HepG2 (cell line): ENCODE results near the gene TMX2. TPM values are rescaled to one million over a fixed set of nuclear protein-coding genes. Genes with fewer than 3 reads are reported as not detected.
A peak's percentile ranks its signal among the peaks of the same experiment; 100 is the strongest.

Experiments used
- CENPX ChIP-seq: sonication (generic); formaldehyde crosslinking; IDR thresholded peaks from 2 replicates; pipeline ENCODE4 v1.9.0; 2021; ENCODE audit warnings: mild to moderate bottlenecking, missing genetic modification reagents, moderate library complexity
- FIP1L1 ChIP-seq: fragments of 200-400 bp; formaldehyde crosslinking; IDR thresholded peaks from 2 replicates; pipeline ENCODE4 v1.6.1; 2018; ENCODE audit warnings: low read depth, mild to moderate bottlenecking, low read length, moderate library complexity, borderline replicate concordance; ENCODE audit not compliant: insufficient read depth
- FOSL2 ChIP-seq: sonication (generic); formaldehyde crosslinking; IDR thresholded peaks from 2 replicates; pipeline ENCODE4 v1.4.0; 2020; ENCODE audit warnings: missing genetic modification reagents
- HMG20B ChIP-seq: conservative IDR thresholded peaks from 2 replicates; pipeline ENCODE4 v1.6.1; 2016; ENCODE audit warnings: missing genetic modification reagents, missing compliant biosample characterization
- HOXA3 ChIP-seq: sonication (generic); formaldehyde crosslinking; IDR thresholded peaks from 2 replicates; pipeline ENCODE4 v1.5.0; 2020; ENCODE audit warnings: missing genetic modification reagents
- JUNB ChIP-seq: sonication (generic); formaldehyde crosslinking; IDR thresholded peaks from 2 replicates; pipeline ENCODE4 v1.8.0; 2022; ENCODE audit warnings: missing genetic modification reagents, mild to moderate bottlenecking, borderline replicate concordance
- KDM4B ChIP-seq: sonication (generic); formaldehyde crosslinking; IDR thresholded peaks from 2 replicates; pipeline ENCODE4 v1.4.0; 2020; ENCODE audit warnings: missing genetic modification reagents
- KMT2A ChIP-seq: sonication (generic); formaldehyde crosslinking; IDR thresholded peaks from 2 replicates; pipeline ENCODE4 v1.4.0; 2020; ENCODE audit warnings: missing genetic modification reagents
- PAX8 ChIP-seq: sonication (generic); formaldehyde crosslinking; IDR thresholded peaks from 2 replicates; pipeline ENCODE4 v1.8.0; 2022; ENCODE audit warnings: mild to moderate bottlenecking, missing genetic modification reagents, borderline replicate concordance
- SNRNP70 ChIP-seq: fragments of 200-400 bp; formaldehyde crosslinking; IDR thresholded peaks from 2 replicates; pipeline ENCODE4 v1.6.1; 2017; ENCODE audit warnings: mild to moderate bottlenecking, low read depth, low read length, moderate library complexity
- SPEN ChIP-seq: sonication (generic); formaldehyde crosslinking; IDR thresholded peaks from 2 replicates; pipeline ENCODE4 v1.5.1; 2020; ENCODE audit warnings: low read depth, mild to moderate bottlenecking, missing genetic modification reagents
- TBX2 ChIP-seq: sonication (generic); formaldehyde crosslinking; IDR thresholded peaks from 2 replicates; pipeline ENCODE4 v1.5.0; 2020; ENCODE audit warnings: missing genetic modification reagents, mild to moderate bottlenecking, borderline replicate concordance
- ZNF143 ChIP-seq: sonication (generic); formaldehyde crosslinking; IDR thresholded peaks from 2 replicates; pipeline ENCODE4 v1.4.0; 2020; ENCODE audit warnings: missing genetic modification reagents
- ZNF841 ChIP-seq: sonication (generic); formaldehyde crosslinking; IDR thresholded peaks from 2 replicates; pipeline ENCODE4 v1.8.1; 2023; ENCODE audit warnings: missing genetic modification reagents, borderline replicate concordance
- polyA plus RNA-seq, 8 experiments: library from polyadenylated mRNA; depleted of rRNA in 3 of 8; stranded (reverse) in 7 of 8; unstranded in 1 of 8; fragments of >200 nt; fragmentation: Illumina TruSeq in 4 of 8; extraction: Trizol in 4 of 8; gene quantifications; 2 replicates each; pipeline versions ENCODE4 v1.2.1 to v1.2.3, GENCODE V29; 2011 to 2016; ENCODE audit warnings: low read depth in 4 of 8, missing spikeins in 1 of 8, mixed read lengths in 1 of 8; ENCODE audit not compliant: insufficient read depth in 1 of 8
- total RNA-seq, 5 experiments: library from RNA; depleted of rRNA; stranded (reverse); fragments of >200 nt; fragmentation: Illumina TruSeq; extraction: Trizol; gene quantifications; 2 replicates each; pipeline ENCODE4 v1.2.3, GENCODE V29; 2016; ENCODE audit warnings: low read depth in 1 of 5
- TF ChIP-seq, protein P1 (sequence below): IDR thresholded peaks from 2 replicates; pipeline ENCODE4 v1.6.1; 2016; ENCODE audit warnings: missing biosample characterization, missing genetic modification reagents, low read depth
- TF ChIP-seq, protein P2 (sequence below): sonication (generic); formaldehyde crosslinking; conservative IDR thresholded peaks from 2 replicates; pipeline ENCODE4 v1.4.0; 2020; ENCODE audit warnings: missing genetic modification reagents
- TF ChIP-seq, protein P3 (sequence below): sonication (generic); formaldehyde crosslinking; IDR thresholded peaks from 2 replicates; pipeline ENCODE4 v1.5.1; 2020; ENCODE audit warnings: mild to moderate bottlenecking, missing genetic modification reagents, borderline replicate concordance
- TF ChIP-seq, protein P4 (sequence below): sonication (generic); formaldehyde crosslinking; IDR thresholded peaks from 2 replicates; pipeline ENCODE4 v1.8.1; 2023; ENCODE audit warnings: mild to moderate bottlenecking, inconsistent platforms, moderate library complexity, missing genetic modification reagents, borderline replicate concordance
- TF ChIP-seq, protein P5 (sequence below): sonication (generic); formaldehyde crosslinking; IDR thresholded peaks from 2 replicates; pipeline ENCODE4 v1.8.1; 2023; ENCODE audit warnings: mild to moderate bottlenecking, missing genetic modification reagents
- TF ChIP-seq, protein P6 (sequence below): fragments of 450-650 bp; IDR thresholded peaks from 2 replicates; pipeline ENCODE4 v1.6.1; 2017

Gene TMX2
- total and polyA plus RNA-seq, 2 of the 13 experiments (the other 11 are each of a cell fraction or from before 2014, with no cell fraction given): 84.5 to 129 TPM

DNA sequence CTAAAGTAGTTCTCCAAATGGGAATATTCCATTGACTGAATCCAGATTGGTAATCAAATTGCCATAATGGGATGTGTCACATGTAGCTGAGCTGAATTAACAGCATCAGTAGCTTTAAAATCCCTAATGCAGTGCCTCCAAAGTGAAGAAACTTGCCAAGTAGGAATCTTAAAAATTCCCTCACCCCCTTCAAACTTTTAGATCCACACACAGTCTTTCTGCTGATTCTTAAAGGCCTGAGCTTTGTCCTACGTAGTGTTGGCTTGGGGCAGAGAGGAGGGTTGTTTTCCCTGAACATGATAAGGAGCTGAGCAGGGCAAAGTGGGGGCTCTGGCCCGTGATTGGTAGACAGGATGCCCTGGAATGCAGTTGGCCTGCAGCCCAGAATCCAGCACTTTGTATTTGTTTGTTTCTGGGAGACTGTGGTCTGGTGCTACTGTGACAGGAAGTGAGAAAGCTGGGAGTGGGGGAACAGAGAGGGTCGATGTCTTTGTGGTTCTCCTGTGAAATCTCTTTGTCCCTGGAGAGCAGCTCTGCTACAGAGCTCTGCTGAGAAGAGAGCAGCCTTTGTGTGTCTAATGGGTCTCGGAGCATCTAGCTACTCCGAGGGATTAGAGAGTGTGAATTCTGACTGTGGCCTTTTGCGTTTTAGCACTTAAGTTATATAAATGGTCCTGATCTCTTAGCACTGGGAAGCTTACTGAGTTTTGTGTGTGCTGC lies 66.1 kb downstream of the TMX2 start (continued):
- no peak for TF ChIP-seq SNRNP70
- peak; percentile 55; the same call in 1 of the 2 replicates for TF ChIP-seq KDM4B (CRISPR knock-in tag)
- TF ChIP-seq KMT2A (CRISPR knock-in tag): 0 out of 2 replicates have a peak, but pooled peaks have one; percentile 28
- peak; percentile 57; the same call in 1 of the 2 replicates for TF ChIP-seq SPEN (CRISPR knock-in tag)
- TF ChIP-seq, protein P1, sequence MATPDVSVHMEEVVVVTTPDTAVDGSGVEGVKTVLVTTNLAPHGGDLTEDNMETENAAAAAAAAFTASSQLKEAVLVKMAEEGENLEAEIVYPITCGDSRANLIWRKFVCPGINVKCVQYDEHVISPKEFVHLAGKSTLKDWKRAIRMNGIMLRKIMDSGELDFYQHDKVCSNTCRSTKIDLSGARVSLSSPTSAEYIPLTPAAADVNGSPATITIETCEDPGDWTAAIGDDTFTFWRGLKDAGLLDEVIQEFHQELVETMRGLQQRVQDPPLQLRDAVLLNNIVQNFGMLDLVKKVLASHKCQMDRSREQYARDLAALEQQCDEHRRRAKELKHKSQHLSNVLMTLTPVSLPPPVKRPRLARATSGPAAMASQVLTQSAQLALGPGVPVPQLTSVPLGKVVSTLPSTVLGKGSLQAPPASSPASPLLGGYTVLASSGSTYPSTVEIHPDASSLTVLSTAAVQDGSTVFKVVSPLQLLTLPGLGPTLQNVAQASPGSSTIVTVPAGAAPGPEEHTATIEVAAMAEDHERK (CRISPR knock-in tag): no peak
- peak; percentile 49; the same call in 1 of the 2 replicates for TF ChIP-seq HOXA3 (CRISPR knock-in tag)
- TF ChIP-seq JUNB (CRISPR knock-in tag): no peak
- no peak for TF ChIP-seq ZNF841 (CRISPR knock-in tag)
- TF ChIP-seq, protein P2, sequence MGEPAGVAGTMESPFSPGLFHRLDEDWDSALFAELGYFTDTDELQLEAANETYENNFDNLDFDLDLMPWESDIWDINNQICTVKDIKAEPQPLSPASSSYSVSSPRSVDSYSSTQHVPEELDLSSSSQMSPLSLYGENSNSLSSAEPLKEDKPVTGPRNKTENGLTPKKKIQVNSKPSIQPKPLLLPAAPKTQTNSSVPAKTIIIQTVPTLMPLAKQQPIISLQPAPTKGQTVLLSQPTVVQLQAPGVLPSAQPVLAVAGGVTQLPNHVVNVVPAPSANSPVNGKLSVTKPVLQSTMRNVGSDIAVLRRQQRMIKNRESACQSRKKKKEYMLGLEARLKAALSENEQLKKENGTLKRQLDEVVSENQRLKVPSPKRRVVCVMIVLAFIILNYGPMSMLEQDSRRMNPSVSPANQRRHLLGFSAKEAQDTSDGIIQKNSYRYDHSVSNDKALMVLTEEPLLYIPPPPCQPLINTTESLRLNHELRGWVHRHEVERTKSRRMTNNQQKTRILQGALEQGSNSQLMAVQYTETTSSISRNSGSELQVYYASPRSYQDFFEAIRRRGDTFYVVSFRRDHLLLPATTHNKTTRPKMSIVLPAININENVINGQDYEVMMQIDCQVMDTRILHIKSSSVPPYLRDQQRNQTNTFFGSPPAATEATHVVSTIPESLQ (CRISPR knock-in tag): no peak
- TF ChIP-seq PAX8 (CRISPR knock-in tag): no peak
- TF ChIP-seq HMG20B (CRISPR knock-in tag): peak; percentile 79; the same call in 1 of the 2 replicates
- peak; percentile 94 for TF ChIP-seq TBX2
- no peak for TF ChIP-seq FIP1L1
- no peak; the same call in 1 of the 2 replicates for TF ChIP-seq ZNF143 (CRISPR knock-in tag)
- TF ChIP-seq, protein P3, sequence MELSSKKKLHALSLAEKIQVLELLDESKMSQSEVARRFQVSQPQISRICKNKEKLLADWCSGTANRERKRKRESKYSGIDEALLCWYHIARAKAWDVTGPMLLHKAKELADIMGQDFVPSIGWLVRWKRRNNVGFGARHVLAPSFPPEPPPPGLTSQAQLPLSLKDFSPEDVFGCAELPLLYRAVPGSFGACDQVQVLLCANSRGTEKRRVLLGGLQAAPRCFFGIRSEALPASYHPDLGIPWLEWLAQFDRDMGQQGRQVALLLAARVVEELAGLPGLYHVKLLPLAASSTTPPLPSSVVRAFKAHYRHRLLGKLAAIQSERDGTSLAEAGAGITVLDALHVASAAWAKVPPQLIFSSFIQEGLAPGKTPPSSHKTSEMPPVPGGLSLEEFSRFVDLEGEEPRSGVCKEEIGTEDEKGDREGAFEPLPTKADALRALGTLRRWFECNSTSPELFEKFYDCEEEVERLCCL: no peak
- TF ChIP-seq, protein P4, sequence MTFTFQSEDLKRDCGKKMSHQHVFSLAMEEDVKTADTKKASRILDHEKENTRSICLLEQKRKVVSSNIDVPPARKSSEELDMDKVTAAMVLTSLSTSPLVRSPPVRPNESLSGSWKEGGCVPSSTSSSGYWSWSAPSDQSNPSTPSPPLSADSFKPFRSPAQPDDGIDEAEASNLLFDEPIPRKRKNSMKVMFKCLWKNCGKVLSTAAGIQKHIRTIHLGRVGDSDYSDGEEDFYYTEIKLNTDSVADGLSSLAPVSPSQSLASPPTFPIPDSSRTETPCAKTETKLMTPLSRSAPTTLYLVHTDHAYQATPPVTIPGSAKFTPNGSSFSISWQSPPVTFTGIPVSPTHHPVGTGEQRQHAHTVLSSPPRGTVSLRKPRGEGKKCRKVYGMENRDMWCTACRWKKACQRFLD (CRISPR knock-in tag): no peak
- TF ChIP-seq, protein P5, sequence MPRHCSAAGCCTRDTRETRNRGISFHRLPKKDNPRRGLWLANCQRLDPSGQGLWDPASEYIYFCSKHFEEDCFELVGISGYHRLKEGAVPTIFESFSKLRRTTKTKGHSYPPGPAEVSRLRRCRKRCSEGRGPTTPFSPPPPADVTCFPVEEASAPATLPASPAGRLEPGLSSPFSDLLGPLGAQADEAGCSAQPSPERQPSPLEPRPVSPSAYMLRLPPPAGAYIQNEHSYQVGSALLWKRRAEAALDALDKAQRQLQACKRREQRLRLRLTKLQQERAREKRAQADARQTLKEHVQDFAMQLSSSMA (CRISPR knock-in tag): no peak
- peak; percentile 69 for TF ChIP-seq FOSL2 (CRISPR knock-in tag)
- TF ChIP-seq, protein P6, sequence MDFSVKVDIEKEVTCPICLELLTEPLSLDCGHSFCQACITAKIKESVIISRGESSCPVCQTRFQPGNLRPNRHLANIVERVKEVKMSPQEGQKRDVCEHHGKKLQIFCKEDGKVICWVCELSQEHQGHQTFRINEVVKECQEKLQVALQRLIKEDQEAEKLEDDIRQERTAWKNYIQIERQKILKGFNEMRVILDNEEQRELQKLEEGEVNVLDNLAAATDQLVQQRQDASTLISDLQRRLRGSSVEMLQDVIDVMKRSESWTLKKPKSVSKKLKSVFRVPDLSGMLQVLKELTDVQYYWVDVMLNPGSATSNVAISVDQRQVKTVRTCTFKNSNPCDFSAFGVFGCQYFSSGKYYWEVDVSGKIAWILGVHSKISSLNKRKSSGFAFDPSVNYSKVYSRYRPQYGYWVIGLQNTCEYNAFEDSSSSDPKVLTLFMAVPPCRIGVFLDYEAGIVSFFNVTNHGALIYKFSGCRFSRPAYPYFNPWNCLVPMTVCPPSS: no peak
- no peak for TF ChIP-seq CENPX
